GM21576 (cell line): ENCODE results near the gene LRFN3.
"Not testable (repeated sequence)": the region's sequence is repeated elsewhere in the genome, so short reads cannot be mapped to it uniquely, and the experiment has no call there.

Experiments
- ATAC-seq: cut with Tn5 transposase; IDR thresholded peaks from one replicate; pipeline ENCODE4 v1.9.1; 2021; ENCODE audit warnings: mild to moderate bottlenecking, moderate library complexity; ENCODE audit not compliant: unreplicated experiment

The LRFN3 gene

DNA sequence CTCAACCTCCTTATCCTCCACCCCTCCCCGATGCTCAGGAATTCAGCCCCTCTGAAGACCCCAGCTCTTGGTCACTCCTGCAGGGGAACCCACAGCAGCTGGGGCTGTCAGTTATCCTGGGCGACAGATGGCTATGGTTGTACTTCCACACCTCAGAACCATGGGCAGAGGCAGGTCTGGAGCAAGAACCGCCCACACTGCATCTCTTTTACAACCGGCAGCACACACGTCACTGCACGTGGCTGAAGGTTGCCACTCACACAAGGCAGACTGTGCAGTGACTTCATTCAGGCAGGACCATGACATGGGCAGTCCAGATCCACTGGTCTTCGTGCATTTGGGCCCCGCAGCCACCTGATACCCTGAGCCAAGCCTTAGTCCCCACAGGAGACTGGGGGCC is 37.3 kb downstream of the LRFN3 start:
- no peak for ATAC-seq

DNA sequence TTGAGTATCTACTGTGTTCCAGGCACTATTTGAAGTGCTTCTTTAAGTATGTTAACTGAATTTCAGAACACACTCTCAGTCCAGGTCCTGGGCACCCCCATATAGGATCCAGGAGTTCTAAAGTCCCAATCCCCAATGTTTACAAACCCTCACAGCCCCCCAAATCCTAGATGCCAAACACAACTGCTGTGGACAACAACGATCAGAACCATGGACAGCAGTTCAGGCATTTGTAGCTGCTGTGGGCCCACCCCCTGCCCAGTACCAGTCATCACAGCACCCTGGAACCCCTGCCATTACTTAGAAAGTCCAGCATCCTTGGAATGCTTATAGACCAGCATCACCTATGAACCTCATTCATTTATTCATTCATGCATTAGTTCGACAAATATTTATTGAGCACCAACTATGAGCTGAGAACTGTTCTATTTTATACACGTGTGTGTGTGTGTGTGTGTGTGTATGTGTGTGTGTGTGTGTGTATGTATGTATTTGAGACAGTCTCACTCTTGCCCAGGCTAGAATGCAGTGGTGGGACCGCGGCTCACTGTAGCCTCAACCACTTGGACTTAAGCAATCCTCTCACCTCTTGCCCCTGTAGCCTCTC is 39.5 kb downstream of the LRFN3 start:
- no peak for ATAC-seq

DNA sequence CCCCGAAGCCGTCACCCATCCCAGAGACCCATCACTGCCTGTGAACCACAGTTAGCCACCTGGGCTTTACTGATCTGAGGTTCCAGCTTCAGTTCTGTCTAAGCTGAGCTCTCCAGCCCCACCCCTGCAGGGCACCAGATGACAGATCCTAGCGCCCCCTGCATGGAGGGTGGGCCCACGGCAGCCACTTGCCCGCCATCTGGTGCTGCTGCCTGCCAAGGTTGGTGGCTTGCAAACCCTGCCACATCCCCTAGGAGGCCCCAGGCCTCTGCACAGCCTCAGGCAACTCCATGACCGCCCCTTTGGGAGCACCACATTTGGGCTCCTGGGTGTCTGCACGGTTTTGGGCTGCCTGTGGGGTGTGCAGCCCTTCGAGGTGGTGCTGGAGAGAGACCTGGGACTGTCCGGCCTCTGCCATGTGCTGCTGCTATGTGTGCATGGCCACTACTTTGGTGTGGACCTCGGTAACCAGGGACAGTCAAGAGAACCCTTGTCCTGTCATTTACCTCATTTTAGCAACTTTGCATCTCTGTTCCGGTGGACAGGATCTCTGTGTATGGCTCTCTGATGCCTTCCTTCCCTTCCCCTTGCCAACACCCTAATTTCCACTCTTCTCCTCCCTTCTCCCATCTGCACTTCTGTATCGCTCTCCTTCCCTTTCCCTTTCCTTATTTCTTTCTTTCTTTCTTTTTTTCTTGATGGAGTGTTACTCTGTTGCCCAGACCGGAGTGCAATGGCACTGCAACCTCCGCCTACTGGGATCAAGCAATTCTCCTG is 41.5 kb downstream of the LRFN3 start:
- ATAC-seq, result no peak

DNA sequence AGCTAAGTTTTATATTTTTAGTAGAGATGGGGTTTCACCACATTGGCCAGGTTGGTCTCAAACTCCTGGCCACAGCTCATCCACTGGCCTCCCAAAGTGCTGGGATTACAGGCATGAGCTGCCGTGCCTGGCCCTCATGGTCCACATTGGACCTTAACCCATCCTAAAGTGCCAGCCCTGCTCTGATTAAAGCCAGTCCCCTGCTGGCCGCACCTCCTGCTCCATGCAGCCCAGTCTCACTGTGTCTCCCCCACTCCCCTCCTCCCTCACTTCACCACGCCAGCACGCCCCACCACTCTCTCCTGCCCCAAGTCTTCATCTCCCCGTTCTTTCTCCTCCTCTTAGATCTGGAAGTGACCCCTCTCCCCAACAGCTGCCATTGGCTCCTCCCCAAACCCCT is 42.1 kb downstream of the LRFN3 start:
- ATAC-seq, result no peak

DNA sequence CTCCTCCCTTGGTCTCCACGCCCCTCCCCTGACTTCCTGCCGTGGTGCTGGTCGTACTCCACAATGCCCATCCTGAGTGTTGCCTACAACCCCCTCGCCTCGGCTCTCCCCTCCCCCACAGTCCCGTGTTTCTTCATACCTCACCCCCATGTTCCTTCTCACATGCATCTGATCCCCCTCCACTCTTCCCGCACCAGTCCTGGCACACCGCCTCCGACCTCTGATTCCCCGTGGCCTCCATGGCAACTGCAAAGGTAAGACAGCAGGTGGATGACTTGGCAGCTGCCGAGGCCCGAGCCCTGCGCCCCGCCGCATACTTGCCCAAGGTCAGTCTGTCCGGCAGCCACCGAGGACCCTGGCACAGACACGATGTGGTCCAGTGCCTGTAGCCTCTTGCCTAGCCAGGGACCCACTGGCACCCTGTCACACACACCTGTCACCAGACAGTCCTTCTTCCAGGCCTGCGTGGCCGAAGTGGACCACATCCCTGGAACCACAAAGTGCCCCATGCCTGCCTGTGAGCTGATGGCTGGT is 42.7 kb downstream of the LRFN3 start:
- ATAC-seq, result no peak

DNA sequence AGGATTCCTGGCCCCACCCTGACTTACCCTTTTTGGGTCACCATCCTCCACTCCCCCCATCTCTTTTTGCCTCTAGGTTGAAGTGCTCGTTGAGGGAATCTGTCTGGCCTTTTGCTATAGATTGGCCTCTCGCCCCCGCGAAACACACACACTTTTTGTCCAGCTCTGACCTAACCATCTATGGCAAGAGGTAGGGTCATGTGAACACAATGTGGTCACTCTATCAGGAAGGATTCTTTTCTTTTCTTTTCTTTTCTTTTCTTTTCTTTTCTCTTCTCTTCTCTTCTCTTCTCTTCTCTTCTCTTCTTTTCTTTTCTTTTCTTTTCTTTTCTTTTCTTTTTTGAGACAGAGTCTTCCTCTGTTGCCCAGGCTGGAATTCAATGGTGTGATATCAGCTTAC is 44.8 kb downstream of the LRFN3 start:
- not testable (repeated sequence) for ATAC-seq

DNA sequence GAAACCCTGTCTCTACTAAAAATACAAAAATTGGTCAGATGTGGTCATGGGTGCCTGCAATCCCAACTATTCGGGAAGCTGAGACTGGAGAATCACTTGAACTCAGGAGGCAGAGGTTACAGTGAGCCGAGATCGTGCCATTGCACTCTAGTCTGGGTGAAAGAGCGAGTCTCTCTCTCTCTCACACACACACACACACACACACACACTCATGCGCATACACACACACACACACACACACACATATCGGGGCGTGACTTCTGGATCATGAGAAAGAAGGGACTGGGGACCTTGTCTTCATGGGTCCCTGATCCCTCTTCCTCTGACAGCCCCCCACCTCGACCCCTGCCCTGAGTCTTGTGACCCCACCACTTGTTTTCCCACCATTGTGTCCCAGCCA is 47.0 kb downstream of the LRFN3 start:
- no peak for ATAC-seq

DNA sequence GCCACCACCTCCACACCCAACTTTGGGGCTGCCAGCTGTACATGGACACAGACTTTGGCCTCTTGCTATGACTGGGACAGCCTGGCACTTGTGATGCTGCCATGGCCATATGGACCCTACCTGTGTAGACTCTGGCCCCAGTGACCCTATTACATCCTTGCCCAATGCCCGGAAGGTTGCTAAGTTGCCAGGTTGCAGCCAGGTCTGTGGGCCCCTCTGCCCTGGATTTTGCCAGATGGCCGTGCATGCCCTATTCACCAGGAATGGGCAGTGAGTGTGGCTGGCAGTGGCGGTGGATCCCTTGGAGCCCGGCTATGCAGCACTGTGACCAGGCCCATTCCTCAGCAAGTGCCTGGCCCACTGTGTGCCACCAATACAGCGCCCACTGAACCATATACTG is 49.9 kb downstream of the LRFN3 start:
- no peak for ATAC-seq

DNA sequence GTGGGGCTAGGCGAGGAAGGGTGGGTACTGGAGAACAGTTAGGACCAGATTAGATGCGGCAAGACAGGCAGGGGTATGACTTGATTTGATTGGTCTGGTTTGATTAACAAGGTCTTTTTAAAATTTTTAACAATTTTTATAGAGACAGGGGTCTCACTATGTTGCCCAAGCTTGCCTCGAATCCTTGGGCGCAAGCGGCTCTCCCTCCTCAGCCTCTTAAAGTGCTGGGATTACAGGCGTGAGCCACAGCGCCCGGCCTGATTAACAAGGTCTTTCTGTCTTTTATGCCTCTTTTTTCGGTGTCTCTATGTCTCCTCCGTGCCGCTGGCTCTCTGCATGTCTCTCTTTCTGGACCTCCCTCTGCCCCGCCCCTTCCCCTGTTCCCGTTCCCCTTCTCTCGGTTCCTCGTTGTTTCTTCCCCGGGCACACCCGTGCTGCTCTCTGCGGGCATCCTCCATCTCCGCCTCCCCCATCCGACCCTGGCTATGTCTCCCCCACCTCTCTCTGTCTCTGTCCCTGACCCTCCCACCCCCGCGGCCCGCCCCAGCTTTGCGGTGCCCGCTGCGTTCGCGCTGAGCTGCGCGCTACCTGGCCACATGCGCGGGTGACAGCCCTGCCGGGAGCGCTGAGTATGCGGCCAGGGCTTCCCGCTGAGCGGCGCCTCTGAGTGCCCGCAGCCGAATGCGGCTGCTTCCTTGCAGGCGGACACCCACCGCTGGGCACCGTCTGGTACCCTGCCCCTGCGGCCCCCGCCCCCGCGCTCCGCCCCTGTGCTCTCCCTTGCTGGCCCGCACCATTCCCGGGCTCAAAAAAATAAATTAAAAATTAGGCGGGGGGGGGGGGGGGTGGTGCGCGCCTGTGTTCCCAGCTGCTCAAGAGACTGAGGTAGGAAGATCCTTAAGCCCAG is 50.7 kb downstream of the LRFN3 start:
- no peak for ATAC-seq

DNA sequence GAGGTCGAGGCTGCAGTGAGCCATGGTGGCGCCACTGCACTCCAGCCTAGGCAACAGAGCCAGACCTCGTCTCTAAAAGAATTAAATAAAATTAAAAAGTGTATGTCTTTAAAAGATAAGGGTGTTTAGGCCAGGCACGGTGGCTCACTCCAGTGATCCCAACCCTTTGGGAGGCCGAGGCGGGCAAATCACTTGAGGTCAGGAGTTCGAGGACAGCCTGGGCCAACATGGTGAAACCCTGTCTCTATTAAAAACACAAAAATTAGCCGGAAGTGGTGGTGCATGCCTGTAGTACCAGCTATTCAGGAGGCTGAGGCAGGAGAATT is 51.4 kb downstream of the LRFN3 start:
- no peak for ATAC-seq

DNA sequence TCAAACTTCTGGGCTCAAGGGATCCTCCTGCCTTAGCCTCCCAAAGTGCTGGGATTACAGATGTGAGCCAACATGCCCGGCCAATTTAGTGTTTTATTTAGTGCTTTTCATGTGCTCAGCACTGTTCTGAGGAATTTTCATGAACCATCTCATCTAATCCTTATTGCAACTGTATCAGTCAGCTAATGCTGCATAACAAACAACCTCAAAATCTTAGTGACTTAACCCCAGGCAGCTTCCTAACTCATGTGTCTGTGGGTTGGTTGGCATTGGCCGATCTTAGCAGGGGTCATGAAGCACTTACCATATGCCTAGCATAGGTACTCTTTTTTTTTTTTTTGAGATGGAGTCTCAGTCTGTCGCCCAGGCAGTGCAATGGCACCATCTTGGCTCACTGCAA is 52.6 kb downstream of the LRFN3 start:
- no peak for ATAC-seq

DNA sequence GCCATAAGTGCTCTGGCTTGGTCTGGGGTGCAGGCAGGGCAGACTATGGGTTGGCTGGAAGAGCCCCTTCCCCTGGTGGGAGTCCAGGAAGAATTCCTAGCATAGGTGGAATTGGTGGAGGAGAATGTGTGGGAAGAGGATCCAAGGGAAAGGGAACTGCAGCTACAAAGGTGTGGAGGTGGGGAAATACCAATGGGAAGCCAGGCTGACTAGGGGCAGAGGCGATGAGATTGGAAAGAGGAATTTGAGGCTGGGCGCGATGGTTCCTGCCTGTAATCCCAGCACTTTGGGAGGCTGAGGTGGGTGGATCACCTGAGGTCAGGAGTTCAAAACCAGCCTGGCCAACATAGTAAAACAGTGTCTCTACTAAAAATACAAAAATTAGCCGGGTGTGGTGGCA is 54.0 kb downstream of the LRFN3 start:
- ATAC-seq, result no peak

DNA sequence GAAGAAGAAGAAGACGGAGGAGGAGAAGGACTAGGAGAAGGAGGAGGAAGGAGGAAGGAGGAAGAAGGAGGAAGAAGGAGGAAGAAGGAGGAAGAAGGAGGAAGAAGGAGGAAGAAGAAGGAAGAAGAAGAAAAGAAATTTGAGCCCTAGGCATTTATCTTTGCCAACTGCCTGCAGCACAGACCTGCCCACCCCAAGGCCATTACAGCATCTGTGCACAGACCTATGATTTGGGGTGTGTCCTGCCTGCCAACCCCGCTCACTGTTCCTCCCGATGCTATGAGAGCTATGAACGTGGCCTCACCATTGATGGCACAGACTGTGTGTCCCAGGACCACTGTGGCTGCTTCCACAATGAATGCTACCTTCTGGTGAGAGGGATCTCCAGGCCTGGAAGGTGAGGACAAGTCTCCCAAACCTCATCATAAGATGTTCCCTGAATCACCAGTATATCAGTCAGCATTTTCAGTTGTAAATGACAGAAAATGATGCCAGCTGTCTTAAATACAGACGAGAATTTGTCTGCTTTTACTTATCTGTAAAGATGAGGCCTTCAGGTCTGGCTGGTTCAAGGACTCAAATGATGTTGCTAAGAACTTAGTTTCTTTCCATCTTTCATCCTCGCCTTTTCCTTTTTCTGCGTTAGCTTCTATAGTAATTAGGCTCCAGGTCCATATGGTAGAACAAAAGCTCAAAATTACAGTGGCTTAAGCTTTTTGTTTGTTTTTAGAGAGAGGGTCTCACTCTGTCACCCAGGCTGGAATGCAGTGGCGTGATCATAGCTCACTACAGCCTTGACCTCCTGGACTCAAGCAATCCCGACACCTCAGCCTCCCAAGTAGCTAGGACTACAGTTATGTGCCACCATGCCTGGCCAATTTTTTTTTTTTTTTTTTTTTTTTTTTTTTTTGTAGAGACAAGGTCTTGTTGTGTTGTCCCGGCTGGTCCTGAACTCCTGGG is 54.9 kb downstream of the LRFN3 start:
- no peak for ATAC-seq

DNA sequence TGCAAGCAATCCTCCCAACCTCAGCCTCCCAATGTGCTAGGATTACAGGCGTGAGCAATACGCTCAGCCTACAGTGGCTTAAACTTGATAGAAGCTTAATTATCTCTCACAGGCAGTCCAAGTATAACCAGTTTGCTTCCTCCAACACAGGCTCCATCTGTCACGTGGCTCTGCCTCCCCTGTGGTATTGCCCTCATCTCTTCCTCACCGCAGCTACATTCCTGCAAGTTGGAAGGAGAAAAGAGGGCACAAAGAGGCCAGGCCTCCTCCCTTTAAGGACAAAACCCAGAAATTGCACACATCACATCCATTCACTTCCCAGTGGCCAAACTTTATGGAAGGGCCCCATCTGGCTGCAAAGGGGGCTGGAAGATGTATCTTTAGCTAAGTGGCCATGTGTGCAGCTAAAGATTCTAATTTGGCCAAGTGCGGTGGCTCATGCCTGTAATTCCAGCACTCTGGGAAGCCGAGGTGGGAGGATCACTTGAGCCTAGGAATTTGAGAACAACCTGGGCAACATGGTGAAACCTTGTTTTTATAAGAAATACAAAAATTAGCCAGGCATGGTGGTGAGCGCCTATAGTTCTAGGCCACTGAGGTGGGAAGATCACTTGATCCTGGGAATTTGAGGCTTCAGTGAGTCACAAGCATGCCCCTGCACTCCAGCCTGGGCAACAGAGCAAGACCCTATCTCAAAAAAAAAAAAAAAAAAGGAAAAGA is 55.7 kb downstream of the LRFN3 start:
- no peak for ATAC-seq

DNA sequence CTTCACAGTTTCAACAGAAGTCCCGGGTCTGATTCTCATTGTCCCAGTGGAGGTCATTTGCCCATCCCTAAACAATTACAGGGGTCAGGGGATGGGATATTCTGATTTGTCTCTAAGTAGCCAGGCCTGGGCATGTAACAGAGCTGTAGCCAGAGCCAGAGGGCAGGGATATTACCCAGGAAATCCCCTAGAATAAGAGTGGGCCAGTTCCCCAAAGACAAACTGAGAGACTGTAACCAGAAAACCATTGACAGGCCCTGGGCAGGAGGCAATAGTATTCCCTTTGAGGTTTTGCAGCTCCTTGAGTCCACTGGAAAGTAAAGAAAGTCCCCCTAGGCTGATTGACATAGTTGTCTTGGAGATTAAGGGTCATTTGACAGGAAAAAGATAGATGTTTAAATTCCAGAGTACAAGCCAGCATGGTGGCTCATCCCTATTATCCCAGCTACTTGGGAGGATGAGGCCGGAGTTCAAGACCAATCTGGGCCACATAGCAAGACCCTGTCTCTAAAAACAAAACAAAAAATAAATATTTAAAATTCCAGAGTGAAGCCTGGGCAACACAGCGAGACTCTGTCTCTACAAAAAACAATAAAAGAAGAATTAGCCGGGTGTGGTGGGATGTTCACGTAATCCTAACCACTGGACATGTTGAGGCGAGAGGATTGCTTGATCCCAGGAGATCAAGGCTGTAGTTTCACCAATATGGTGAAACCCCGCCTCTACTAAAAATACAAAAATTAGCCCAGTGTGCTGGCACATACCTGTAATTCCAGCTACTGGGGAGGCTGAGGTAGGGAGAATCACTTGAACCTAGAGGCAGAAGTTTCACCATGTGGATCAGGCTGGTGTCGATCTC is 57.0 kb downstream of the LRFN3 start:
- no peak for ATAC-seq

DNA sequence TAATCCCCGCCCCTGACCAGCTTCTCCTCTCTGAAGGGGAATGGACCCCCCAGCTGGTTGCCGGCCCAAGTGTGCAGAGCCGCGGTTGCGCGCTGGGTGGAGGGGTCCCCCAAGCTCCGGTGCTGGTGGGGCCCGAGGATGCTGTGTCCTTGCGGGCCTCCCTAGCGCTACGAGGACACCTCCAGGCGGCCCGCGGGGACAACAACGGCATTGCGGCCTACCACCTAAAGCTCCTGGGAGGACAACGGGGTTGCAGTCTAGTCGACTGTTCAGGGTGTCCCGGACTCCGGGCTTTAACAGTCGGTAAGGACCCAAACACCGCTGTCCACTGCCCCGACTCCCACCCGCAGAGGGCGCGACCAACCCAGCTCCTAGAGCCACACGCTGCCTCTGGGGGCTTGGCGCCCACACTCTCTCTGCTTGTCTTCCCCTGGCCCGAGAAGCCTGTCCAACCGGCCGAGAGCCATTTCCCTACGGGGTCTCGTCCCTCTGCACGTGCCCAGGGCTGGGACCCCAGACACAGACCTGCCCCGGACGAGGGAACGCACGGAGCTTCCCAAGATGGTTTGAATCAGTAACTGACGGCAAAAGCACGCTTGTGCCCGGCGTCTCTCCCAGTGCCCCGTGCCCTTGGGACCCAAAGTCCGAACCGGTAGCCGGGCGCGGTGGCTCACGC is 57.9 kb downstream of the LRFN3 start:
- ATAC-seq, result no peak
